SK-N-SH treated with all-trans-retinoic acid at 6 μM for 48 hours (cell line): ENCODE measurements around the gene PDCD5.

Source experiments
- ATAC-seq: fragments of 200-7000 bp; cut with Tn5 transposase; 3 replicates; pipeline ENCODE4 v1.9.1; 2020; ENCODE audit warnings: mild to moderate bottlenecking, moderate library complexity
- ARNTL ChIP-seq: fragments of 450-650 bp; formaldehyde crosslinking; IDR thresholded peaks from 2 replicates; pipeline ENCODE4 v1.5.0; 2020; ENCODE audit warnings: low read depth, mild to moderate bottlenecking, moderate library complexity, borderline replicate concordance
- BACH2 ChIP-seq: fragments of 250-450 bp; sonication (Bioruptor Pico); IDR thresholded peaks from 2 replicates; pipeline ENCODE4 v1.9.0; 2021; ENCODE audit warnings: mild to moderate bottlenecking, borderline replicate concordance
- CSDC2 ChIP-seq: fragments of 250-450 bp; sonication (Bioruptor Pico); IDR thresholded peaks from 2 replicates; pipeline ENCODE4 v1.5.0; 2020; ENCODE audit warnings: mild to moderate bottlenecking, moderate library complexity
- ESRRG ChIP-seq: fragments of 250-450 bp; sonication (Bioruptor Pico); IDR thresholded peaks from 2 replicates; pipeline ENCODE4 v1.6.1; 2021; ENCODE audit warnings: mild to moderate bottlenecking
- GLIS3 ChIP-seq: fragments of 250-450 bp; sonication (Bioruptor Pico); IDR thresholded peaks from 2 replicates; pipeline ENCODE4 v1.5.0; 2020; ENCODE audit warnings: mild to moderate bottlenecking, moderate library complexity
- ISL1 ChIP-seq: fragments of 250-450 bp; sonication (Bioruptor Pico); IDR thresholded peaks from 2 replicates; pipeline ENCODE4 v2.1.2; 2022; ENCODE audit warnings: mild to moderate bottlenecking, moderate library complexity
- OSR1 ChIP-seq: fragments of 250-450 bp; sonication (Bioruptor Pico); IDR thresholded peaks from 2 replicates; pipeline ENCODE4 v1.8.0; 2022; ENCODE audit warnings: moderate library complexity, mild to moderate bottlenecking, inconsistent platforms
- RARB ChIP-seq: fragments of 250-450 bp; sonication (Bioruptor Pico); IDR thresholded peaks from 2 replicates; pipeline ENCODE4 v1.8.0; 2021; ENCODE audit warnings: mild to moderate bottlenecking, moderate library complexity
- SNAI2 ChIP-seq: fragments of 250-450 bp; sonication (Bioruptor Pico); IDR thresholded peaks from 2 replicates; pipeline ENCODE4 v1.5.0; 2020; ENCODE audit warnings: mild to moderate bottlenecking, moderate library complexity
- TCF4 ChIP-seq: fragments of 250-450 bp; sonication (Bioruptor Pico); IDR thresholded peaks from 2 replicates; pipeline ENCODE4 v1.8.0; 2021; ENCODE audit warnings: mild to moderate bottlenecking, moderate library complexity, borderline replicate concordance
- TOX ChIP-seq: fragments of 250-450 bp; sonication (Bioruptor Pico); IDR thresholded peaks from 2 replicates; pipeline ENCODE4 v1.8.0; 2021; ENCODE audit warnings: mild to moderate bottlenecking, moderate library complexity, borderline replicate concordance
- ZC3H10 ChIP-seq: fragments of 250-450 bp; sonication (Bioruptor Pico); IDR thresholded peaks from 2 replicates; pipeline ENCODE4 v1.5.1; 2021; ENCODE audit warnings: mild to moderate bottlenecking, moderate library complexity
- ZFP3 ChIP-seq: fragments of 250-450 bp; sonication (Bioruptor Pico); IDR thresholded peaks from 2 replicates; pipeline ENCODE4 v1.5.0; 2020; ENCODE audit warnings: mild to moderate bottlenecking, moderate library complexity
- ZFP30 ChIP-seq: fragments of 450-650 bp; formaldehyde crosslinking; IDR thresholded peaks from 2 replicates; pipeline ENCODE4 v1.5.0; 2022; ENCODE audit warnings: mild to moderate bottlenecking, moderate library complexity
- ZNF565 ChIP-seq: fragments of 450-650 bp; formaldehyde crosslinking; conservative IDR thresholded peaks from 2 replicates; pipeline ENCODE4 v1.5.0; 2020; ENCODE audit warnings: low read depth, mild to moderate bottlenecking, moderate library complexity
- ZNF70 ChIP-seq: fragments of 450-650 bp; formaldehyde crosslinking; IDR thresholded peaks from 2 replicates; pipeline ENCODE4 v1.5.0; 2020; ENCODE audit warnings: mild to moderate bottlenecking, moderate library complexity
- ZNF8 ChIP-seq: fragments of 450-650 bp; formaldehyde crosslinking; IDR thresholded peaks from 2 replicates; pipeline ENCODE4 v1.5.0; 2020; ENCODE audit warnings: mild to moderate bottlenecking, moderate library complexity
- TF ChIP-seq, protein P1 (sequence below): fragments of 250-450 bp; sonication (Bioruptor Pico); IDR thresholded peaks from 2 replicates; pipeline ENCODE4 v1.5.1; 2020; ENCODE audit warnings: low read depth, mild to moderate bottlenecking, moderate library complexity
- TF ChIP-seq, protein P2 (sequence below): fragments of 250-450 bp; sonication (Bioruptor Pico); IDR thresholded peaks from 2 replicates; pipeline ENCODE4 v1.8.0; 2020; ENCODE audit warnings: mild to moderate bottlenecking, moderate library complexity, borderline replicate concordance
- TF ChIP-seq, protein P3 (sequence below): fragments of 250-450 bp; sonication (Bioruptor Pico); IDR thresholded peaks from 2 replicates; pipeline ENCODE4 v1.8.0; 2021; ENCODE audit warnings: low read depth, mild to moderate bottlenecking, moderate library complexity, borderline replicate concordance
- TF ChIP-seq, protein P4 (sequence below): fragments of 250-450 bp; sonication (Bioruptor Pico); IDR thresholded peaks from 2 replicates; pipeline ENCODE4 v1.5.1; 2021; ENCODE audit warnings: mild to moderate bottlenecking, moderate library complexity

PDCD5 gene

DNA sequence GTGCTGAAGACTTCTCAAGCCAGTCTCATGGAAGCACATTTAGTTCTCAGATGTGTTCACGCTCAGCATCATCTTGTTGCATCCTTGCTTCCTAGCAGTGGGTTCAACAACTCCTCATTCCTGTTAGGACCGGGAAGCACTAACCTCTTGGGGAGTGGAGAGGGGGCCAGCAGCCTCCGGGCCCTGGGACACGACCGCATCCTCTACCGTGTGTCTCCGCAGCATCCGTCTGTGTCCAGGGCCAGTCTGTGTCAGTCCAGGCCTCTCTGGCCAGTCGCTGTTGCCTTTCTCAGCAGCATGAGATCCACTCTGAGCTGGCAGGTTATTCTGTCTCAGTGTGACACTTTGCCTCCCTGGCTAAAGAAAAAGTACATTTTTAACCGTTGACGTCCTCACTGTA, 17.0 kb downstream of the PDCD5 start:
- no peak for ATAC-seq
- no peak for TF ChIP-seq ARNTL (CRISPR knock-in tag)
- no peak for TF ChIP-seq ISL1 (CRISPR knock-in tag)
- no peak for TF ChIP-seq OSR1 (CRISPR knock-in tag)
- no peak for TF ChIP-seq ZC3H10 (CRISPR knock-in tag)
- TF ChIP-seq SNAI2 (CRISPR knock-in tag), result no peak
- TF ChIP-seq BACH2, result no peak
- no peak for TF ChIP-seq RARB (CRISPR knock-in tag)
- TF ChIP-seq ZFP3 (CRISPR knock-in tag), result no peak
- no peak for TF ChIP-seq ZNF8 (CRISPR knock-in tag)
- TF ChIP-seq, protein P1, sequence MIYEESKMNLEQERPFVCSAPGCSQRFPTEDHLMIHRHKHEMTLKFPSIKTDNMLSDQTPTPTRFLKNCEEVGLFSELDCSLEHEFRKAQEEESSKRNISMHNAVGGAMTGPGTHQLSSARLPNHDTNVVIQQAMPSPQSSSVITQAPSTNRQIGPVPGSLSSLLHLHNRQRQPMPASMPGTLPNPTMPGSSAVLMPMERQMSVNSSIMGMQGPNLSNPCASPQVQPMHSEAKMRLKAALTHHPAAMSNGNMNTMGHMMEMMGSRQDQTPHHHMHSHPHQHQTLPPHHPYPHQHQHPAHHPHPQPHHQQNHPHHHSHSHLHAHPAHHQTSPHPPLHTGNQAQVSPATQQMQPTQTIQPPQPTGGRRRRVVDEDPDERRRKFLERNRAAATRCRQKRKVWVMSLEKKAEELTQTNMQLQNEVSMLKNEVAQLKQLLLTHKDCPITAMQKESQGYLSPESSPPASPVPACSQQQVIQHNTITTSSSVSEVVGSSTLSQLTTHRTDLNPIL (CRISPR knock-in tag), result no peak
- no peak for TF ChIP-seq GLIS3
- TF ChIP-seq ZFP30, result no peak
- no peak for TF ChIP-seq TCF4 (CRISPR knock-in tag)
- TF ChIP-seq TOX (CRISPR knock-in tag), result no peak
- TF ChIP-seq, protein P2, sequence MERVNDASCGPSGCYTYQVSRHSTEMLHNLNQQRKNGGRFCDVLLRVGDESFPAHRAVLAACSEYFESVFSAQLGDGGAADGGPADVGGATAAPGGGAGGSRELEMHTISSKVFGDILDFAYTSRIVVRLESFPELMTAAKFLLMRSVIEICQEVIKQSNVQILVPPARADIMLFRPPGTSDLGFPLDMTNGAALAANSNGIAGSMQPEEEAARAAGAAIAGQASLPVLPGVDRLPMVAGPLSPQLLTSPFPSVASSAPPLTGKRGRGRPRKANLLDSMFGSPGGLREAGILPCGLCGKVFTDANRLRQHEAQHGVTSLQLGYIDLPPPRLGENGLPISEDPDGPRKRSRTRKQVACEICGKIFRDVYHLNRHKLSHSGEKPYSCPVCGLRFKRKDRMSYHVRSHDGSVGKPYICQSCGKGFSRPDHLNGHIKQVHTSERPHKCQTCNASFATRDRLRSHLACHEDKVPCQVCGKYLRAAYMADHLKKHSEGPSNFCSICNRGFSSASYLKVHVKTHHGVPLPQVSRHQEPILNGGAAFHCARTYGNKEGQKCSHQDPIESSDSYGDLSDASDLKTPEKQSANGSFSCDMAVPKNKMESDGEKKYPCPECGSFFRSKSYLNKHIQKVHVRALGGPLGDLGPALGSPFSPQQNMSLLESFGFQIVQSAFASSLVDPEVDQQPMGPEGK (CRISPR knock-in tag), result no peak
- TF ChIP-seq ZNF70 (CRISPR knock-in tag), result no peak
- TF ChIP-seq, protein P3, sequence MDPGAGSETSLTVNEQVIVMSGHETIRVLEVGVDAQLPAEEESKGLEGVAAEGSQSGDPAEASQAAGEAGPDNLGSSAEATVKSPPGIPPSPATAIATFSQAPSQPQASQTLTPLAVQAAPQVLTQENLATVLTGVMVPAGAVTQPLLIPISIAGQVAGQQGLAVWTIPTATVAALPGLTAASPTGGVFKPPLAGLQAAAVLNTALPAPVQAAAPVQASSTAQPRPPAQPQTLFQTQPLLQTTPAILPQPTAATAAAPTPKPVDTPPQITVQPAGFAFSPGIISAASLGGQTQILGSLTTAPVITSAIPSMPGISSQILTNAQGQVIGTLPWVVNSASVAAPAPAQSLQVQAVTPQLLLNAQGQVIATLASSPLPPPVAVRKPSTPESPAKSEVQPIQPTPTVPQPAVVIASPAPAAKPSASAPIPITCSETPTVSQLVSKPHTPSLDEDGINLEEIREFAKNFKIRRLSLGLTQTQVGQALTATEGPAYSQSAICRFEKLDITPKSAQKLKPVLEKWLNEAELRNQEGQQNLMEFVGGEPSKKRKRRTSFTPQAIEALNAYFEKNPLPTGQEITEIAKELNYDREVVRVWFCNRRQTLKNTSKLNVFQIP (CRISPR knock-in tag), result no peak
- no peak for TF ChIP-seq ESRRG (CRISPR knock-in tag)

DNA sequence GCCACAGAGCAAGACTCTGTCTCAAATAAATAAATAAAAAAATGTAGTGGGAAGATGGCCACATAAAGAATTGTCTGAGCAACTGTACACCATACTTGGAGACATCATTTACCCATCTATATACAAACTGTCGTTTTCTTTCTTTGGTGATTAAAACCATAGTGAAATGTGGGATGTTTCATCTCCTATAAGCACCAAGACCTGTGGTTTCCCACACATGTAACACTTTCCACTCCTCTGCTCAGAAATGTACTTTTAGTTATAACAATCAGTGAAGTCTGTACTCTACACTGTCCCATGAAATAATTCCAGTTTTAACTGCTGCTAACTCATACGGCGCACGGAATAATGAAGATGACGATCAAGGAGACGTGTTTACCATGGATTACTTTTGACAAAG, 18.3 kb downstream of the PDCD5 start:
- no peak for TF ChIP-seq GLIS3
- TF ChIP-seq, protein P2 (CRISPR knock-in tag), result no peak
- TF ChIP-seq, protein P3 (CRISPR knock-in tag), result no peak
- no peak for TF ChIP-seq ISL1 (CRISPR knock-in tag)
- TF ChIP-seq SNAI2 (CRISPR knock-in tag), result no peak
- no peak for TF ChIP-seq BACH2
- no peak for TF ChIP-seq ZFP30
- no peak for TF ChIP-seq ZC3H10 (CRISPR knock-in tag)
- no peak for TF ChIP-seq ZNF565 (CRISPR knock-in tag)
- TF ChIP-seq RARB (CRISPR knock-in tag), result no peak
- no peak for TF ChIP-seq TOX (CRISPR knock-in tag)
- no peak for TF ChIP-seq ESRRG (CRISPR knock-in tag)
- TF ChIP-seq, protein P4, sequence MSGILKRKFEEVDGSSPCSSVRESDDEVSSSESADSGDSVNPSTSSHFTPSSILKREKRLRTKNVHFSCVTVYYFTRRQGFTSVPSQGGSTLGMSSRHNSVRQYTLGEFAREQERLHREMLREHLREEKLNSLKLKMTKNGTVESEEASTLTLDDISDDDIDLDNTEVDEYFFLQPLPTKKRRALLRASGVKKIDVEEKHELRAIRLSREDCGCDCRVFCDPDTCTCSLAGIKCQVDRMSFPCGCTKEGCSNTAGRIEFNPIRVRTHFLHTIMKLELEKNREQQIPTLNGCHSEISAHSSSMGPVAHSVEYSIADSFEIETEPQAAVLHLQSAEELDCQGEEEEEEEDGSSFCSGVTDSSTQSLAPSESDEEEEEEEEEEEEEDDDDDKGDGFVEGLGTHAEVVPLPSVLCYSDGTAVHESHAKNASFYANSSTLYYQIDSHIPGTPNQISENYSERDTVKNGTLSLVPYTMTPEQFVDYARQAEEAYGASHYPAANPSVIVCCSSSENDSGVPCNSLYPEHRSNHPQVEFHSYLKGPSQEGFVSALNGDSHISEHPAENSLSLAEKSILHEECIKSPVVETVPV (CRISPR knock-in tag), result no peak
- TF ChIP-seq ZFP3 (CRISPR knock-in tag), result no peak
- TF ChIP-seq ARNTL (CRISPR knock-in tag), result no peak
- TF ChIP-seq ZNF70 (CRISPR knock-in tag), result no peak
- TF ChIP-seq TCF4 (CRISPR knock-in tag), result no peak
- no peak for TF ChIP-seq ZNF8 (CRISPR knock-in tag)
- TF ChIP-seq CSDC2, result no peak
- ATAC-seq, result no peak
